WTC11 (cell line): ENCODE data around the gene POC5. TPM values are rescaled to one million over a fixed set of nuclear protein-coding genes. Genes with fewer than 3 reads are reported as not detected.

ENCODE experiments used
- ATAC-seq: fragments of 200-7000 bp; cut with Tn5 transposase; 2 replicates; pipeline ENCODE4 v1.10.0; 2021; ENCODE audit warnings: mild to moderate bottlenecking, moderate library complexity
- CTCF ChIA-PET: fragments of 300-600 bp; sonication (Branson Sonifier 250); formaldehyde crosslinking; loops from one replicate; lab custom pipeline; 2021; ENCODE audit warnings: antibody characterized with exemption; lab: Charles Lee
- POLR2A ChIA-PET: fragments of 350-600 bp; sonication (Branson Sonifier 250); formaldehyde crosslinking; loops from one replicate; lab custom pipeline; 2021; ENCODE audit warnings: antibody characterized with exemption; lab: Charles Lee
- DNase-seq: peaks from one replicate; pipeline ENCODE4 v3.0.0; 2021; ENCODE audit warnings: low spot score
- H3K27ac Mint-ChIP-seq: 2 replicates; pipeline ENCODE4 v1.8.0; 2021; ENCODE audit warnings: mixed read lengths
- H3K27me3 Mint-ChIP-seq: 2 replicates; pipeline ENCODE4 v1.8.0; 2021; ENCODE audit warnings: low read depth, mild to moderate bottlenecking, moderate library complexity, mixed read lengths
- H3K36me3 Mint-ChIP-seq: 2 replicates; pipeline ENCODE4 v1.8.0; 2021; ENCODE audit warnings: mixed read lengths
- H3K4me1 Mint-ChIP-seq: 2 replicates; pipeline ENCODE4 v1.8.0; 2022; ENCODE audit warnings: mixed read lengths
- H3K4me3 Mint-ChIP-seq: 2 replicates; pipeline ENCODE4 v1.8.0; 2021; ENCODE audit warnings: mild to moderate bottlenecking, moderate library complexity, mixed read lengths
- H3K9me3 Mint-ChIP-seq: 2 replicates; pipeline ENCODE4 v1.8.0; 2021; ENCODE audit warnings: mixed read lengths
- CBFB ChIP-seq: sonication (generic); formaldehyde crosslinking; IDR thresholded peaks from 2 replicates; pipeline ENCODE4 v1.8.1; 2022; ENCODE audit warnings: mild to moderate bottlenecking, low read depth, missing genetic modification reagents
- GRHL2 ChIP-seq: fragments of 250-450 bp; sonication (Bioruptor Pico); IDR thresholded peaks from 2 replicates; pipeline ENCODE4 v1.8.0; 2022; ENCODE audit warnings: mild to moderate bottlenecking, moderate library complexity; ENCODE audit not compliant: insufficient replicate concordance, severe bottlenecking
- PRRX2 ChIP-seq: fragments of 250-450 bp; sonication (Bioruptor Pico); IDR thresholded peaks from 2 replicates; pipeline ENCODE4 v1.8.0; 2021; ENCODE audit warnings: mild to moderate bottlenecking
- RORB ChIP-seq: fragments of 250-450 bp; sonication (Bioruptor Pico); IDR thresholded peaks from 2 replicates; pipeline ENCODE4 v1.9.0; 2021; ENCODE audit warnings: mild to moderate bottlenecking
- TEAD4 ChIP-seq: sonication (generic); formaldehyde crosslinking; IDR thresholded peaks from 2 replicates; pipeline ENCODE4 v1.8.0; 2022; ENCODE audit warnings: mild to moderate bottlenecking, missing genetic modification reagents
- TP53 ChIP-seq: sonication (generic); formaldehyde crosslinking; IDR thresholded peaks from 2 replicates; pipeline ENCODE4 v1.8.1; 2023; ENCODE audit warnings: mild to moderate bottlenecking, missing genetic modification reagents
- ZNF121 ChIP-seq: sonication (generic); formaldehyde crosslinking; IDR thresholded peaks from 2 replicates; pipeline ENCODE4 v1.8.0; 2023; ENCODE audit warnings: missing genetic modification reagents
- ZNF317 ChIP-seq: sonication (generic); formaldehyde crosslinking; IDR thresholded peaks from 2 replicates; pipeline ENCODE4 v1.8.1; 2023; ENCODE audit warnings: low read depth, mild to moderate bottlenecking, moderate library complexity, missing genetic modification reagents, borderline replicate concordance
- total RNA-seq: library from RNA; stranded (reverse); gene quantifications from 3 replicates; pipeline ENCODE4 v1.2.3, GENCODE V29; 2021
- TF ChIP-seq, protein P1 (sequence below): fragments of 250-450 bp; sonication (Bioruptor Pico); conservative IDR thresholded peaks from 2 replicates; pipeline ENCODE4 v1.9.0; 2021; ENCODE audit warnings: mild to moderate bottlenecking
- TF ChIP-seq, protein P2 (sequence below): sonication (generic); formaldehyde crosslinking; conservative IDR thresholded peaks from 2 replicates; pipeline ENCODE4 v1.8.1; 2022; ENCODE audit warnings: mild to moderate bottlenecking, missing genetic modification reagents
- TF ChIP-seq, protein P3 (sequence below): sonication (generic); formaldehyde crosslinking; IDR thresholded peaks from 2 replicates; pipeline ENCODE4 v1.8.0; 2022; ENCODE audit warnings: mild to moderate bottlenecking, missing genetic modification reagents
- TF ChIP-seq, protein P4 (sequence below): sonication (generic); formaldehyde crosslinking; conservative IDR thresholded peaks from 2 replicates; pipeline ENCODE4 v1.8.1; 2023; ENCODE audit warnings: mild to moderate bottlenecking, low read depth, missing genetic modification reagents, moderate library complexity
- TF ChIP-seq, protein P5 (sequence below): sonication (generic); formaldehyde crosslinking; IDR thresholded peaks from 2 replicates; pipeline ENCODE4 v1.8.1; 2022; ENCODE audit warnings: mild to moderate bottlenecking, missing genetic modification reagents, moderate library complexity, borderline replicate concordance
- TF ChIP-seq, protein P6 (sequence below): sonication (generic); formaldehyde crosslinking; IDR thresholded peaks from 2 replicates; pipeline ENCODE4 v1.8.1; 2022; ENCODE audit warnings: low read depth, mild to moderate bottlenecking, moderate library complexity, missing genetic modification reagents, borderline replicate concordance
- TF ChIP-seq, protein P7 (sequence below): sonication (generic); formaldehyde crosslinking; IDR thresholded peaks from 2 replicates; pipeline ENCODE4 v1.8.0; 2022; ENCODE audit warnings: mild to moderate bottlenecking, missing genetic modification reagents

The POC5 gene
- total RNA-seq, 1 experiment from 2014 or later, result 13.4 TPM

DNA sequence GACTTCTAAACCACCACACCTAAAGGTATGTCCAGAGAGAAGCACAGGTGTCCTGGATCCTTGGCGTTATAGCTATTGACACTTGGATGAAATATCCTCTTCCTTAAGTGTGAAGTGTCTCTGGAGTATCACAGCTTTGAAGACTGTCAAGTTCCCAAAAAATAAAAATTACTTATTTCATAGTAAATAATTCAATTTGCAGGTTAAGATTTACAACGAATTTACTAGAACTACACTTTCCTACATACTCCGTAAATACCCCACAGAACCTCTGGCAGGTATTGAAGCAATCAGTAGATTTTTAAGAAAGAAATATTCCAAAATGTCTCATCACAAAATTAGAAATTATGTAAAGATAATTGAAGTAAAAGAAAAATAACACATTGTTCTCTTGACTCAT lies 27.1 kb upstream of the POC5 start:
- POLR2A ChIA-PET, result no interaction called here
- H3K27me3 Mint-ChIP-seq, result peaks cover 4% of the 10 kb centered on the region; the same call in 1 of the 2 replicates
- no peak overlapping the region for H3K4me3 Mint-ChIP-seq
- H3K36me3 Mint-ChIP-seq, result no peaks in the 10 kb centered on the region
- H3K27ac Mint-ChIP-seq, result no peak overlapping the region
- peaks cover 16% of the 10 kb centered on the region for H3K9me3 Mint-ChIP-seq
- TF ChIP-seq, protein P1, sequence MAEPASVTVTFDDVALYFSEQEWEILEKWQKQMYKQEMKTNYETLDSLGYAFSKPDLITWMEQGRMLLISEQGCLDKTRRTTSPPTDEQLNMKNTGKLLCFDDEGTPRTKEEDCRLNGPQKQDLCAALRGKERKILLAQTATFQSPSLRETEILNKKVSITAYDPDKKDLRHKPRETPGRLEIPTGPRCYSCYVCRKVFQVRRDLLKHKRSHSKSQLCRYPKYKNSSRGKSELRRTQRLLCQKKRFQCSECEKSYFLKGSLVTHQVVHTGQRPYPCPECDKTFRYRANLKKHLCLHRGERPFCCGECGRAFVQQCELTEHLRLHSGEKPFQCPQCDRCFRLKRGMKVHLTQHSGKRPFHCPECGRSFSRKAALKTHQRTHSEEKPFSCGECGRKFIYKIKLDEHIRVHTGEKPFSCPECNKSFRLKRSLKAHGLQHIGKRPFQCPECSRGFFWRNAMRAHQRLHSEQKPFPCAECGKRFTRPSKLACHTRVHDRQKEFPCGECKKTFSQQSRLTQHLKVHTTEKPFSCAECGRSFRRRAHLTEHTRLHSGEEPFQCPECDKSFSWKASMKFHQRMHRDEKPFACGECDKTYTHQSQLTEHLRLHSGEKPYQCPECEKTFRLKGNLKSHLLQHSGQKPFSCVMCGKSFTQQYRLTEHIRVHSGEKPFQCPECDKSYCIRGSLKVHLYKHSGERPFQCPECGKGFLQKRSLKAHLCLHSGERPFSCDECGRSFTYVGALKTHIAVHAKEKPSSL (CRISPR knock-in tag), result no peak
- TF ChIP-seq, protein P2, sequence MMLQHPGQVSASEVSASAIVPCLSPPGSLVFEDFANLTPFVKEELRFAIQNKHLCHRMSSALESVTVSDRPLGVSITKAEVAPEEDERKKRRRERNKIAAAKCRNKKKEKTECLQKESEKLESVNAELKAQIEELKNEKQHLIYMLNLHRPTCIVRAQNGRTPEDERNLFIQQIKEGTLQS (CRISPR knock-in tag), result no peak
- TF ChIP-seq CBFB (CRISPR knock-in tag), result no peak
- CTCF ChIA-PET, result no interaction called here
- no peaks in the 10 kb centered on the region for H3K4me1 Mint-ChIP-seq
- no peak for ATAC-seq
- no peak for DNase-seq

DNA sequence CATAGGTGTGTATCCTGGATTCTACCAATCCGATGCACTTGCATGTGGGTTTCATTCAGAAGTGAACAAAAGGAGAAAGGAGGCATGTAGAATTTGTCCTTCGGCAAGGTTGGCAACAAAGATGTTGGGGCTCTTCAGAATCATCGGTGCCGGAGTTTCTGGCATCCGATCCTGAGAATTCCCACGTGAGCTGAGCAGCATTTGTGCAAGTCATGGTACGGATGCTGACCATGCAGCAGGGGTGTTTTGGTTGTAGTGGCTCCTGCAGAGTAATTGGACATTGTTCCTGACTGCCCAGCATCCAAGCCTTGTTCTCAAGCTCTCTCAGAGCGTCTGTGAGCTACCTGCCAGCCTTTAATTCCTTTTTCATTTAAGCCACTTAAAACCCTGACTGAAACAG lies 19.0 kb upstream of the POC5 start:
- CTCF ChIA-PET, result interaction anchor here (1.3 to 2.4 kb wide), 3 partner anchors 150 to 439 kb away, joined by 4 to 8 read pairs (median 4); no protein-coding TSS in a partner anchor
- ATAC-seq, result no peak
- peaks cover 4% of the 10 kb centered on the region; the same call in 1 of the 2 replicates for H3K27me3 Mint-ChIP-seq

DNA sequence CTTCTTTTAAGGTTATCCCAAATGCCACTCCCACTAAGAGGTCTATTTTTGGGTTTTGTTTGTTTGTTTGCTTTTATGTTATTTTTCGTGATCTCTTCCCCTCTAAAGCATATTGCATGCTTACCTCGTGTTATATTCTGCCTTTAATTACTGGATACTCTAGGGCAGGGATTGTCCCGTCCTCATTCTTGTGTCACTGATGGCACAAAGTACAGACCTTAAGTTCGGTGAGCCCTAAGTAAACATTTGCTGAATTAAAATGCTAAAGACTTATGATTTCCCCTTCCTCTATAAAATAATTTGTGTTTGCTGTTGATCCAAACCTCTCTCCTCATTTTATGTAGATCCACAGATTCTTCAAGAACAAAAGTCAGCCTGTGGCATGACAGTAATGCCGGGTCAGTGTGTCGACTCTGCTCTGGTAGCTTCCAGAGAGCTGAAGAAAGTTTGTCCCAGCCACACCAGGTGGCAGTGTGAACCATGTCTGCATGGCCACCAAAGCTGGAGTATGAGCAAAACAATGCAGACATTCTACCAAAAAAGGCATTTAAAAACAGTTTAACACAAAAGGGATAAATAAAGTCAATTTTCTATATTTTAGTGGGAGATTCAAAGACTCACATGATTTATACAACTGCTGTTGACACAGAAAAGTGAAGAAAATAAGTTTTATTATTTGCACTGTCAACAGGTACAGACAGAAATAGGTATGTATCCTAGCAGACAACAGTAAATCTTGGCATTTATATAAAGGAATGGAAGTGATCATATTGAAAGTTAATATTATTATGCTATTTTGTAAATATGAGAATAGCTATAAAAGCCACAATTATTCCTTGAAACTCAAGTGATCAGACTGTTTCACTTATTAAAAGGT lies 17.9 kb upstream of the POC5 start:
- ATAC-seq (peak; percentile 96), DNase-seq (peak; percentile 52)
- 0 out of 2 replicates have a peak, but pooled peaks cover under 1% of the 10 kb centered on the region for H3K9me3 Mint-ChIP-seq
- H3K4me1 Mint-ChIP-seq, result no peaks in the 10 kb centered on the region
- no peak overlapping the region for H3K27ac Mint-ChIP-seq
- H3K4me3 Mint-ChIP-seq, result no peak overlapping the region
- no peaks in the 10 kb centered on the region for H3K36me3 Mint-ChIP-seq
- H3K27me3 Mint-ChIP-seq, result no peaks in the 10 kb centered on the region
- POLR2A ChIA-PET, result no interaction called here
- CTCF ChIA-PET, result interaction anchor here (0.7 to 2.4 kb wide), 8 partner anchors 18 to 521 kb away, joined by 3 to 14 read pairs (median 5); partner anchors contain the start of gene POC5
- TF ChIP-seq GRHL2 (CRISPR knock-in tag), result no peak
- TF ChIP-seq, protein P3, sequence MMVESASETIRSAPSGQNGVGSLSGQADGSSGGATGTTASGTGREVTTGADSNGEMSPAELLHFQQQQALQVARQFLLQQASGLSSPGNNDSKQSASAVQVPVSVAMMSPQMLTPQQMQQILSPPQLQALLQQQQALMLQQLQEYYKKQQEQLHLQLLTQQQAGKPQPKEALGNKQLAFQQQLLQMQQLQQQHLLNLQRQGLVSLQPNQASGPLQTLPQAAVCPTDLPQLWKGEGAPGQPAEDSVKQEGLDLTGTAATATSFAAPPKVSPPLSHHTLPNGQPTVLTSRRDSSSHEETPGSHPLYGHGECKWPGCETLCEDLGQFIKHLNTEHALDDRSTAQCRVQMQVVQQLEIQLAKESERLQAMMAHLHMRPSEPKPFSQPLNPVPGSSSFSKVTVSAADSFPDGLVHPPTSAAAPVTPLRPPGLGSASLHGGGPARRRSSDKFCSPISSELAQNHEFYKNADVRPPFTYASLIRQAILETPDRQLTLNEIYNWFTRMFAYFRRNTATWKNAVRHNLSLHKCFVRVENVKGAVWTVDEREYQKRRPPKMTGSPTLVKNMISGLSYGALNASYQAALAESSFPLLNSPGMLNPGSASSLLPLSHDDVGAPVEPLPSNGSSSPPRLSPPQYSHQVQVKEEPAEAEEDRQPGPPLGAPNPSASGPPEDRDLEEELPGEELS (CRISPR knock-in tag), result no peak
- no peak for TF ChIP-seq RORB (CRISPR knock-in tag)
- TF ChIP-seq, protein P4, sequence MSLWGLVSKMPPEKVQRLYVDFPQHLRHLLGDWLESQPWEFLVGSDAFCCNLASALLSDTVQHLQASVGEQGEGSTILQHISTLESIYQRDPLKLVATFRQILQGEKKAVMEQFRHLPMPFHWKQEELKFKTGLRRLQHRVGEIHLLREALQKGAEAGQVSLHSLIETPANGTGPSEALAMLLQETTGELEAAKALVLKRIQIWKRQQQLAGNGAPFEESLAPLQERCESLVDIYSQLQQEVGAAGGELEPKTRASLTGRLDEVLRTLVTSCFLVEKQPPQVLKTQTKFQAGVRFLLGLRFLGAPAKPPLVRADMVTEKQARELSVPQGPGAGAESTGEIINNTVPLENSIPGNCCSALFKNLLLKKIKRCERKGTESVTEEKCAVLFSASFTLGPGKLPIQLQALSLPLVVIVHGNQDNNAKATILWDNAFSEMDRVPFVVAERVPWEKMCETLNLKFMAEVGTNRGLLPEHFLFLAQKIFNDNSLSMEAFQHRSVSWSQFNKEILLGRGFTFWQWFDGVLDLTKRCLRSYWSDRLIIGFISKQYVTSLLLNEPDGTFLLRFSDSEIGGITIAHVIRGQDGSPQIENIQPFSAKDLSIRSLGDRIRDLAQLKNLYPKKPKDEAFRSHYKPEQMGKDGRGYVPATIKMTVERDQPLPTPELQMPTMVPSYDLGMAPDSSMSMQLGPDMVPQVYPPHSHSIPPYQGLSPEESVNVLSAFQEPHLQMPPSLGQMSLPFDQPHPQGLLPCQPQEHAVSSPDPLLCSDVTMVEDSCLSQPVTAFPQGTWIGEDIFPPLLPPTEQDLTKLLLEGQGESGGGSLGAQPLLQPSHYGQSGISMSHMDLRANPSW (CRISPR knock-in tag), result no peak
- TF ChIP-seq, protein P5, sequence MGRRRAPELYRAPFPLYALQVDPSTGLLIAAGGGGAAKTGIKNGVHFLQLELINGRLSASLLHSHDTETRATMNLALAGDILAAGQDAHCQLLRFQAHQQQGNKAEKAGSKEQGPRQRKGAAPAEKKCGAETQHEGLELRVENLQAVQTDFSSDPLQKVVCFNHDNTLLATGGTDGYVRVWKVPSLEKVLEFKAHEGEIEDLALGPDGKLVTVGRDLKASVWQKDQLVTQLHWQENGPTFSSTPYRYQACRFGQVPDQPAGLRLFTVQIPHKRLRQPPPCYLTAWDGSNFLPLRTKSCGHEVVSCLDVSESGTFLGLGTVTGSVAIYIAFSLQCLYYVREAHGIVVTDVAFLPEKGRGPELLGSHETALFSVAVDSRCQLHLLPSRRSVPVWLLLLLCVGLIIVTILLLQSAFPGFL (CRISPR knock-in tag), result no peak
- TF ChIP-seq ZNF317 (CRISPR knock-in tag), result no peak
- TF ChIP-seq TP53 (CRISPR knock-in tag), result no peak
- no peak for TF ChIP-seq PRRX2 (CRISPR knock-in tag)
- TF ChIP-seq, protein P6, sequence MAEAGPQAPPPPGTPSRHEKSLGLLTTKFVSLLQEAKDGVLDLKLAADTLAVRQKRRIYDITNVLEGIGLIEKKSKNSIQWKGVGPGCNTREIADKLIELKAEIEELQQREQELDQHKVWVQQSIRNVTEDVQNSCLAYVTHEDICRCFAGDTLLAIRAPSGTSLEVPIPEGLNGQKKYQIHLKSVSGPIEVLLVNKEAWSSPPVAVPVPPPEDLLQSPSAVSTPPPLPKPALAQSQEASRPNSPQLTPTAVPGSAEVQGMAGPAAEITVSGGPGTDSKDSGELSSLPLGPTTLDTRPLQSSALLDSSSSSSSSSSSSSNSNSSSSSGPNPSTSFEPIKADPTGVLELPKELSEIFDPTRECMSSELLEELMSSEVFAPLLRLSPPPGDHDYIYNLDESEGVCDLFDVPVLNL (CRISPR knock-in tag), result no peak
- TF ChIP-seq TEAD4 (CRISPR knock-in tag), result no peak
- TF ChIP-seq, protein P7, sequence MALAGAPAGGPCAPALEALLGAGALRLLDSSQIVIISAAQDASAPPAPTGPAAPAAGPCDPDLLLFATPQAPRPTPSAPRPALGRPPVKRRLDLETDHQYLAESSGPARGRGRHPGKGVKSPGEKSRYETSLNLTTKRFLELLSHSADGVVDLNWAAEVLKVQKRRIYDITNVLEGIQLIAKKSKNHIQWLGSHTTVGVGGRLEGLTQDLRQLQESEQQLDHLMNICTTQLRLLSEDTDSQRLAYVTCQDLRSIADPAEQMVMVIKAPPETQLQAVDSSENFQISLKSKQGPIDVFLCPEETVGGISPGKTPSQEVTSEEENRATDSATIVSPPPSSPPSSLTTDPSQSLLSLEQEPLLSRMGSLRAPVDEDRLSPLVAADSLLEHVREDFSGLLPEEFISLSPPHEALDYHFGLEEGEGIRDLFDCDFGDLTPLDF (CRISPR knock-in tag), result no peak

More for the DNA sequence above, 19.0 kb upstream of the POC5 start:
- Mint-ChIP-seq H3K27ac (no peak overlapping the region), H3K9me3 (peaks cover 9% of the 10 kb centered on the region), H3K36me3 (no peaks in the 10 kb centered on the region), H3K4me1 (no peaks in the 10 kb centered on the region), H3K4me3 (no peak overlapping the region)
- POLR2A ChIA-PET, result no interaction called here
- DNase-seq, result no peak
- TF ChIP-seq, protein P6 (CRISPR knock-in tag), result no peak
- TF ChIP-seq ZNF121 (CRISPR knock-in tag), result no peak
- no peak for TF ChIP-seq ZNF317 (CRISPR knock-in tag)
